HEK293T (cell line): ENCODE data around the gene LRP4.

Source experiments
- CTBP1 ChIP-seq: fragments of 450-650 bp; IDR thresholded peaks from 2 replicates; pipeline ENCODE4 v1.6.1; 2016; ENCODE audit warnings: borderline replicate concordance
- ELF4 ChIP-seq: fragments of 450-650 bp; IDR thresholded peaks from 2 replicates; pipeline ENCODE4 v1.6.1; 2017; ENCODE audit warnings: antibody characterized with exemption
- NFRKB ChIP-seq: fragments of 450-650 bp; IDR thresholded peaks from 2 replicates; pipeline ENCODE4 v1.6.1; 2016; ENCODE audit warnings: mild to moderate bottlenecking, moderate library complexity
- SP1 ChIP-seq: fragments of 450-650 bp; IDR thresholded peaks from 2 replicates; pipeline ENCODE4 v1.6.1; 2017
- TARDBP ChIP-seq: fragments of 450-650 bp; IDR thresholded peaks from 2 replicates; pipeline ENCODE4 v1.6.1; 2016

- TF ChIP-seq CTBP1 (no peak), NFRKB (no peak), ELF4 (no peak), SP1 (no peak), TARDBP (no peak)
These were observed 26.2 kb downstream of the LRP4 start for GRCh38 chr11:46892109-46892508.
